Cardiac ventricle fibroblast (primary cell): ENCODE data around the gene BCLAF3. TPM values are rescaled to one million over a fixed set of nuclear protein-coding genes. Genes with fewer than 3 reads are reported as not detected.

Experiments
- total RNA-seq: library from RNA; depleted of rRNA; stranded (reverse); fragments of >200 nt; gene quantifications from 2 replicates; pipeline ENCODE4 v1.2.3, GENCODE V29; 2015

The BCLAF3 gene
- 2.1 and 2.5 TPM in 2 replicates for total RNA-seq

GRCh38 chrX:19990556-19991349, at the start of gene BCLAF3:
Gene BCLAF3 (minus strand): TSS chrX:19991061. CDS start chrX:19970264, 20,797 bp downstream.

Other genes starting within 250 kb of the BCLAF3 start
- 28.3 and 29.1 TPM in 2 replicates for gene SH3KBP1, start 103.5 kb downstream of the BCLAF3 start, total RNA-seq
- 0.25 and 0.34 TPM in 2 replicates for gene MAP7D2, start 125.8 kb upstream of the BCLAF3 start, total RNA-seq
- gene EIF1AX, start 150.8 kb upstream of the BCLAF3 start, total RNA-seq: 27.8 and 30.7 TPM in 2 replicates